GM12878 (cell line): Measurements from ENCODE around the gene YTHDF1. TPM values are rescaled to one million over a fixed set of nuclear protein-coding genes. Genes with fewer than 3 reads are reported as not detected.

Source experiments
- ATAC-seq: fragments of 200-7000 bp; cut with Tn5 transposase; 3 replicates; pipeline ENCODE4 v1.9.1; 2020; ENCODE audit warnings: mild to moderate bottlenecking, moderate library complexity
- BruUV-seq: library from RNA; stranded (reverse); fragments of 400-500 nt; replicated peaks from 2 replicates; lab custom pipeline; 2021; lab: Mats Ljungman, UMichigan
- CTCF ChIA-PET: fragments of 300-600 bp; sonication (Branson Sonifier 250); formaldehyde crosslinking; extraction: SDS; loops from one replicate; lab custom pipeline; 2021; ENCODE audit warnings: inconsistent platforms; lab: Yijun Ruan, JAX
- POLR2A ChIA-PET: fragments of 350-600 bp; formaldehyde crosslinking; extraction: SDS; loops from one replicate; lab custom pipeline; 2021; ENCODE audit warnings: inconsistent platforms; lab: Charles Lee
- RAD21 ChIA-PET: fragments of 300-600 bp; sonication (Branson Sonifier 250); formaldehyde crosslinking; loops from one replicate; lab custom pipeline; 2023; ENCODE audit warnings: antibody characterized with exemption; ENCODE audit not compliant: unreplicated experiment; lab: Charles Lee
- SMC1A ChIA-PET: fragments of 300-600 bp; sonication (Branson Sonifier 250); formaldehyde crosslinking; loops from one replicate; lab custom pipeline; 2023; ENCODE audit not compliant: unreplicated experiment, uncharacterized antibody; lab: Charles Lee
- DNase-seq: peaks from one replicate; pipeline ENCODE4 v3.0.0-alpha.2; 2011; ENCODE audit warnings: low read depth, low spot score
- FAIRE-seq: peaks from 3 replicates; lab custom pipeline; 2011; peaks lifted over from hg19 to GRCh38; lab: Jason Lieb, UNC
- H2AFZ ChIP-seq: 2 replicates; pipeline ENCODE4 v1.6.0; 2011; ENCODE audit warnings: low read depth, low read length, control low read depth; ENCODE audit not compliant: control insufficient read depth
- H3K27ac ChIP-seq: 2 replicates; pipeline ENCODE4 v1.5.1; 2011; ENCODE audit warnings: control low read depth; ENCODE audit not compliant: control insufficient read depth, insufficient read depth
- H3K27me3 ChIP-seq, 2 experiments: replicated peaks in 1 of 2; 2 replicates each; pipeline versions ENCODE4 v1.6.0 to v1.6.1; 2011; ENCODE audit warnings: low read length in 1 of 2; ENCODE audit not compliant: control insufficient read depth in 2 of 2, insufficient read depth in 2 of 2
- H3K36me3 ChIP-seq, 2 experiments: 2 replicates each; pipeline ENCODE4 v1.5.1; 2011; ENCODE audit warnings: low read length in 1 of 2; ENCODE audit not compliant: control insufficient read depth in 2 of 2, insufficient read depth in 2 of 2
- H3K4me1 ChIP-seq: 2 replicates; pipeline ENCODE4 v1.6.1; 2011; ENCODE audit warnings: mild to moderate bottlenecking, low read length, moderate library complexity, mixed read lengths; ENCODE audit not compliant: control insufficient read depth, insufficient read depth
- H3K4me2 ChIP-seq: 2 replicates; pipeline ENCODE4 v1.6.0; 2011; ENCODE audit warnings: control low read depth; ENCODE audit not compliant: control insufficient read depth, insufficient read depth
- H3K4me3 ChIP-seq: fragments of 200-600 bp; sonication (generic); 2 replicates; pipeline ENCODE4 v1.5.1; 2016
- H3K79me2 ChIP-seq: 2 replicates; pipeline ENCODE4 v1.6.0; 2011; ENCODE audit warnings: low read length; ENCODE audit not compliant: control insufficient read depth, insufficient read depth
- H3K9ac ChIP-seq: 2 replicates; pipeline ENCODE4 v1.8.0; 2011; ENCODE audit warnings: low read length, control low read depth, mixed read lengths; ENCODE audit not compliant: control insufficient read depth, insufficient read depth
- H3K9me3 ChIP-seq: replicated peaks from 3 replicates; pipeline ENCODE4 v1.5.1; 2011; ENCODE audit warnings: mild to moderate bottlenecking, low read length; ENCODE audit not compliant: control insufficient read depth, insufficient read depth
- H4K20me1 ChIP-seq: 2 replicates; pipeline ENCODE4 v1.6.0; 2011; ENCODE audit not compliant: control insufficient read depth, insufficient read depth
- ATF2 ChIP-seq: IDR thresholded peaks from 2 replicates; pipeline ENCODE4 v1.6.1; 2012; ENCODE audit warnings: low read length, inconsistent platforms
- ATF3 ChIP-seq: IDR thresholded peaks from 2 replicates; pipeline ENCODE4 v1.6.1; 2011; ENCODE audit warnings: low read depth, mild to moderate bottlenecking, low read length, moderate library complexity, borderline replicate concordance; ENCODE audit errors: extremely low read depth
- E2F4 ChIP-seq: IDR thresholded peaks from 2 replicates; pipeline ENCODE4 v1.6.1; 2012; ENCODE audit warnings: low read depth, low read length, improper control_type of control experiment
- FOXK2 ChIP-seq: fragments of 450-650 bp; IDR thresholded peaks from 2 replicates; pipeline ENCODE4 v1.6.1; 2017; ENCODE audit warnings: mild to moderate bottlenecking, moderate library complexity
- MTA2 ChIP-seq: fragments of 450-650 bp; IDR thresholded peaks from 2 replicates; pipeline ENCODE4 v1.6.1; 2016; ENCODE audit warnings: low read depth, mild to moderate bottlenecking, moderate library complexity
- RAD21 ChIP-seq: IDR thresholded peaks from 2 replicates; pipeline ENCODE4 v1.6.1; 2011; ENCODE audit warnings: mild to moderate bottlenecking, low read depth, low read length, moderate library complexity; ENCODE audit not compliant: insufficient read depth
- SPI1 ChIP-seq: IDR thresholded peaks from 2 replicates; pipeline ENCODE4 v1.6.1; 2011; ENCODE audit warnings: low read depth, mild to moderate bottlenecking, low read length, moderate library complexity, borderline replicate concordance; ENCODE audit not compliant: insufficient read depth
- STAT3 ChIP-seq: IDR thresholded peaks from 2 replicates; pipeline ENCODE4 v1.6.1; 2011; ENCODE audit warnings: low read depth, low read length, improper control_type of control experiment
- USF1 ChIP-seq: IDR thresholded peaks from 2 replicates; pipeline ENCODE4 v1.6.1; 2011; ENCODE audit warnings: borderline replicate concordance, low read depth, mild to moderate bottlenecking, moderate library complexity, mixed read lengths, low read length; ENCODE audit not compliant: insufficient read depth; ENCODE audit errors: extremely low read length
- WRNIP1 ChIP-seq: IDR thresholded peaks from 2 replicates; pipeline ENCODE4 v1.6.1; 2011; ENCODE audit warnings: low read depth, low read length, improper control_type of control experiment, borderline replicate concordance
- ZNF207 ChIP-seq: fragments of 450-650 bp; IDR thresholded peaks from 2 replicates; pipeline ENCODE4 v1.6.1; 2014; ENCODE audit warnings: antibody characterized with exemption, mild to moderate bottlenecking, borderline replicate concordance
- WGBS: methylation state at CpG from one replicate; pipeline ENCODE4 v1.1.6; 2016; ENCODE audit warnings: low lambda C conversion rate; ENCODE audit not compliant: insufficient replicate concordance, insufficient coverage; ENCODE audit errors: missing lambda C conversion rate; 5-methylcytosine and 5-hydroxymethylcytosine counted together
- in situ Hi-C: fragments of 300-500 bp; cut with MboI; formaldehyde crosslinking; loops from 9 replicates; pipeline ENCODE4 v1.14.3; 2018; ENCODE audit warnings: mixed read lengths
- intact Hi-C: fragments of 100-400 bp; cut with micrococcal nuclease; formaldehyde crosslinking; loops from one replicate; pipeline ENCODE4 v1.14.2; 2022; ENCODE audit not compliant: unreplicated experiment
- polyA plus RNA-seq, 11 experiments: library from polyadenylated mRNA; depleted of rRNA in 4 of 11; unstranded in 6 of 11; stranded (reverse) in 5 of 11; fragments of >200 nt; fragmentation: Nextera tagmentation in 4 of 11; fragmentation: Illumina TruSeq in 1 of 11; extraction: Ambion mirVana in 4 of 11; extraction: Trizol in 1 of 11; gene quantifications; 1 replicate in 1 of 11; 2 replicates in 10 of 11; pipeline versions ENCODE4 v1.2.1 to v1.2.3, GENCODE V29; 2011 to 2016; ENCODE audit warnings: inconsistent platforms in 2 of 11, missing spikeins in 2 of 11, low read depth in 1 of 11
- total RNA-seq, 4 experiments: library from RNA; depleted of rRNA in 3 of 4; stranded (reverse); fragments of >200 nt in 3 of 4; fragmentation: Illumina TruSeq in 1 of 4; extraction: Trizol in 1 of 4; gene quantifications; 2 replicates each; pipeline versions ENCODE4 v1.2.1 to v1.2.3, GENCODE V29; 2013 to 2021

The YTHDF1 gene
- total and polyA plus RNA-seq, 10 of the 15 experiments (the other 5 are each of a cell fraction or from before 2014, with no cell fraction given) = 4.6 to 37.8 (median 20.5) TPM

- ATAC-seq = no peak
- Histone ChIP-seq H3K4me1 (no peaks in the 10 kb centered on the region), H2AFZ (no peak overlapping the region), H3K4me3 (no peak overlapping the region), H3K27ac (no peak overlapping the region), H3K27me3 (peaks cover 0 to 6% of the 10 kb centered on the region in 2 experiments; a peak in 2 of 4 replicates), H3K9me3 (no peaks in the 10 kb centered on the region; the same call in none of the 3 replicates), H3K79me2 (no peaks in the 10 kb centered on the region), H3K4me2 (no peak overlapping the region), H3K36me3 (no peaks in the 10 kb centered on the region), H3K9ac (no peak overlapping the region), H4K20me1 (no peaks in the 10 kb centered on the region)
- FAIRE-seq = no peak
- BruUV-seq = no TSS peak
- SMC1A ChIA-PET = no interaction called here
- intact Hi-C loops (no loop called here), in situ Hi-C loops (no loop called here)
- CTCF ChIA-PET = no interaction called here
- no peak for DNase-seq
- WGBS = 35% methylated on average over 40 of the region's 40 CpGs
- RAD21 ChIA-PET = no interaction called here
- POLR2A ChIA-PET = no interaction called here
- TF ChIP-seq MTA2 = no peak
Measured at GRCh38 chr20:63151554-63152321, 64.2 kb downstream of the YTHDF1 start.

- FAIRE-seq = no peak
- no peak overlapping the region for H3K27ac ChIP-seq
- DNase-seq = no peak
- no peaks in the 10 kb centered on the region for H3K4me1 ChIP-seq
- no peaks in the 10 kb centered on the region for H4K20me1 ChIP-seq
- no peak overlapping the region for H3K4me2 ChIP-seq
- 43% methylated on average over 22 of the region's 23 CpGs for WGBS
- CTCF ChIA-PET = no interaction called here
- no peak overlapping the region for H3K4me3 ChIP-seq
- no peaks in the 10 kb centered on the region; the same call in none of the 3 replicates for H3K9me3 ChIP-seq
- POLR2A ChIA-PET = no interaction called here
- H3K27me3 ChIP-seq = peaks cover 0 to 6% of the 10 kb centered on the region in 2 experiments; a peak in 2 of 4 replicates
- H3K9ac ChIP-seq = no peak overlapping the region
- H3K36me3 ChIP-seq = no peaks in the 10 kb centered on the region
- in situ Hi-C loops = no loop called here
- no TSS peak for BruUV-seq
- no peak for ATAC-seq
- intact Hi-C loops = no loop called here
- no peak overlapping the region for H2AFZ ChIP-seq
- RAD21 ChIA-PET = no interaction called here
- SMC1A ChIA-PET = no interaction called here
- no peaks in the 10 kb centered on the region for H3K79me2 ChIP-seq
- no peak for TF ChIP-seq ZNF207
- TF ChIP-seq STAT3 = no peak
- TF ChIP-seq E2F4 = no peak
- no peak for TF ChIP-seq WRNIP1
- TF ChIP-seq ATF2 = no peak
- no peak for TF ChIP-seq USF1
- no peak for TF ChIP-seq SPI1
- no peak for TF ChIP-seq FOXK2
- TF ChIP-seq ATF3 = no peak
- no peak for TF ChIP-seq RAD21
- no peak for TF ChIP-seq MTA2
Measured at GRCh38 chr20:63150911-63151531, 64.9 kb downstream of the YTHDF1 start.
